ENCODE measurements around the gene CFAP161. TPM values are rescaled to one million over a fixed set of nuclear protein-coding genes. Genes with fewer than 3 reads are reported as not detected.

CFAP161 gene
- total and polyA plus RNA-seq, 2 donors from 2014 or later: 0.50 TPM; not detected in 1

DNA sequence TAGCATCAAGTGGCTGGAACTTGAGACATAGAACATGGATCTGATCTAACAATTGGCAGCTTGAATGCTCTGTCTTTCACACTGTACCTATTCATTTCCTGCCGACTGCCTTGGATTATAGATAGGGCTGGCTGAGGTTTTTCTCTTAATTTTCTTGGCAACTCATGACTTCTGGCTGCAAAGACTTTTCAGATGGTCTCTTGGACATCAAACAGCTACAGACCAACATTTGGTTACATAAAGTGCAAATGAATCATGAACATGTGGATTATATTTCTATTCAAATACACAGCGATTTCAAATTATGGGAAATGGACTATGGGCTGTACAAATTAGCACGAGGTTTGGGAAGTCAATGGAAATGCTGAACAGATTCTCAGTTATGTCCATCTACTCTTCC is 36.4 kb downstream of the CFAP161 start:
- H3K27me3 ChIP-seq (ENCODE audit: control insufficient read depth, insufficient read depth, low read length): no peaks in the 10 kb centered on the region
- intact Hi-C loops (cut with DNase I): no loop called here
- no peak for FAIRE-seq
- DNase-seq: no peak
- H3K9me3 ChIP-seq (ENCODE audit: control insufficient read depth in 2 of 3, insufficient read depth in 1 of 3, low read length in 3 of 3): no peaks in the 10 kb centered on the region
- H3K4me3 ChIP-seq (ENCODE audit: low read length in 3 of 3): no peak overlapping the region
- no peak overlapping the region for H3K27ac ChIP-seq (ENCODE audit: low read depth in 2 of 2, low read length in 2 of 2)
- no peak overlapping the region for H3K9ac ChIP-seq (ENCODE audit: low read length in 3 of 3)
- TF ChIP-seq, protein P1, sequence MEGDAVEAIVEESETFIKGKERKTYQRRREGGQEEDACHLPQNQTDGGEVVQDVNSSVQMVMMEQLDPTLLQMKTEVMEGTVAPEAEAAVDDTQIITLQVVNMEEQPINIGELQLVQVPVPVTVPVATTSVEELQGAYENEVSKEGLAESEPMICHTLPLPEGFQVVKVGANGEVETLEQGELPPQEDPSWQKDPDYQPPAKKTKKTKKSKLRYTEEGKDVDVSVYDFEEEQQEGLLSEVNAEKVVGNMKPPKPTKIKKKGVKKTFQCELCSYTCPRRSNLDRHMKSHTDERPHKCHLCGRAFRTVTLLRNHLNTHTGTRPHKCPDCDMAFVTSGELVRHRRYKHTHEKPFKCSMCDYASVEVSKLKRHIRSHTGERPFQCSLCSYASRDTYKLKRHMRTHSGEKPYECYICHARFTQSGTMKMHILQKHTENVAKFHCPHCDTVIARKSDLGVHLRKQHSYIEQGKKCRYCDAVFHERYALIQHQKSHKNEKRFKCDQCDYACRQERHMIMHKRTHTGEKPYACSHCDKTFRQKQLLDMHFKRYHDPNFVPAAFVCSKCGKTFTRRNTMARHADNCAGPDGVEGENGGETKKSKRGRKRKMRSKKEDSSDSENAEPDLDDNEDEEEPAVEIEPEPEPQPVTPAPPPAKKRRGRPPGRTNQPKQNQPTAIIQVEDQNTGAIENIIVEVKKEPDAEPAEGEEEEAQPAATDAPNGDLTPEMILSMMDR (IDR thresholded peaks at IDR 0.05; ENCODE audit: borderline replicate concordance, extremely low read depth, insufficient read depth): no peak
- no peaks in the 10 kb centered on the region for H3K4me1 ChIP-seq (ENCODE audit: control insufficient read depth in 2 of 3, insufficient read depth in 2 of 3, low read depth in 1 of 3, low read length in 3 of 3)
- H3K36me3 ChIP-seq (ENCODE audit: control insufficient read depth in 2 of 3, insufficient read depth in 3 of 3, low read length in 3 of 3): no peaks in the 10 kb centered on the region

DNA sequence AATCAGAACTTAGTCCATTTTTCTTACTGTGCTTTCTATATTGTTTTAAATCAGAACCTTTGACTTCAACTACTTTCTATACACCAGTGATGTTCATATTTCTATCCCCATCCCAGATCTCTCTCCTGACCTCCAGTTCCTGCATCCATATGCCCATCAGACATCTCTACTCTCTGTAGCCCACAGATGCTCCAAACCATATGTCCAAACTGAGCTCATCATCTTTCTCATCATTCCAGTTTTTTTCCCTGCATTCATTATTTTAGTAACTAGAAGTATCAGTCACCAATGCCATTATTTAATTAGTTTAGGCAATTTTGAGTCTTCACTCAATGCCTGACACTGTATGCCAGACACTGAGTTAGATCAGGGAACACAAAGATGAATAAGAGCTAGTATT is 37.2 kb downstream of the CFAP161 start:
- TF ChIP-seq, protein P1 (IDR thresholded peaks at IDR 0.05; ENCODE audit: borderline replicate concordance, extremely low read depth, insufficient read depth): no peak
- Histone ChIP-seq H3K4me1 (ENCODE audit: control insufficient read depth in 2 of 3, insufficient read depth in 2 of 3, low read depth in 1 of 3, low read length in 3 of 3) (no peaks in the 10 kb centered on the region), H3K27me3 (ENCODE audit: control insufficient read depth, insufficient read depth, low read length) (no peaks in the 10 kb centered on the region), H3K36me3 (ENCODE audit: control insufficient read depth in 2 of 3, insufficient read depth in 3 of 3, low read length in 3 of 3) (no peaks in the 10 kb centered on the region), H3K27ac (ENCODE audit: low read depth in 2 of 2, low read length in 2 of 2) (no peak overlapping the region), H3K4me3 (ENCODE audit: low read length in 3 of 3) (no peak overlapping the region), H3K9me3 (ENCODE audit: control insufficient read depth in 2 of 3, insufficient read depth in 1 of 3, low read length in 3 of 3) (no peaks in the 10 kb centered on the region), H3K9ac (ENCODE audit: low read length in 3 of 3) (no peak overlapping the region)
- FAIRE-seq (no peak), DNase-seq (no peak)
- intact Hi-C loops (cut with DNase I): no loop called here

DNA sequence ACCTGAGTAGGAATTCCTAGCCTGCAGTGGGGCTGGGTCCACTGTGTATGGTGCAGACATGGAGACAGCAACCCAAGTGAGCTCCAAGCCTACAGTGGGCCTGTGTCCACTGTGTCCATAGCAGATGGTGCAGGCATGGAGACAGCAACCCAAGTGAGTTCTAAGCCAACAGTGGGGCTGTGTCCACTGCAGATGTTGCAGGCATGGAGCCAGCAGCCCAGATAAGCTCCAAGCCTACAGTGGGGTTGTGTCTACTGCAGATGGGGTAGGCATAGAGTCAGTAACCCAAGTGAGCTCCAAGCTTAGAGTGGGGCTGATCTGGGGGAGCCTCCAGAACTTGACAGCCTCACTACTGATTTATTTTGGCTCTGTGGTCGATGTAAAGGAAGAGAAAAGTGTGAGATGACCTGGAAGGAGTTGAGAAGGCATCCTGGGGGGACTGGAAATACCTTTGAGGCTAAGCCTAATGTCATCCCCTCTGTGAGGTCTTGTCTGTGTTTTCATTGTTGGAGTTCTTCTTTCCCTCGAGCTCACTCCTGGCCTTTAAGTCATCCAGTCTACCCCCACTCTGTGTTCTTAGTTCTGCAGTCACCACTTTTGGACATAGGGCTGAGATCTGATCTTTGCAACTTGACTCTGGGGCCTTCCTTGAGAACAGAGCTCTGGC is 40.2 kb downstream of the CFAP161 start:
- FAIRE-seq (no peak), DNase-seq (no peak)
- Histone ChIP-seq H3K4me3 (ENCODE audit: low read length in 3 of 3) (no peak overlapping the region), H3K27ac (ENCODE audit: low read depth in 2 of 2, low read length in 2 of 2) (no peak overlapping the region), H3K36me3 (ENCODE audit: control insufficient read depth in 2 of 3, insufficient read depth in 3 of 3, low read length in 3 of 3) (no peaks in the 10 kb centered on the region), H3K27me3 (ENCODE audit: control insufficient read depth, insufficient read depth, low read length) (no peaks in the 10 kb centered on the region), H3K4me1 (ENCODE audit: control insufficient read depth in 2 of 3, insufficient read depth in 2 of 3, low read depth in 1 of 3, low read length in 3 of 3) (peaks cover 0 to 3% (median 0%) of the 10 kb centered on the region in 3 donors), H3K9ac (ENCODE audit: low read length in 3 of 3) (no peak overlapping the region), H3K9me3 (ENCODE audit: control insufficient read depth in 2 of 3, insufficient read depth in 1 of 3, low read length in 3 of 3) (no peaks in the 10 kb centered on the region)
- TF ChIP-seq, protein P1 (IDR thresholded peaks at IDR 0.05; ENCODE audit: borderline replicate concordance, extremely low read depth, insufficient read depth): no peak
- intact Hi-C loops (cut with DNase I): no loop called here
